C4-2B (cell line): Measurements from ENCODE around the gene DUOXA2.

ENCODE experiments used
- H3K27ac ChIP-seq: fragments of 450-650 bp; 2 replicates; pipeline ENCODE4 v1.5.1; 2017
- ZFX ChIP-seq: fragments of 450-650 bp; IDR thresholded peaks from 2 replicates; pipeline ENCODE4 v1.6.1; 2017
- TF ChIP-seq, protein P1 (sequence below): fragments of 450-650 bp; conservative IDR thresholded peaks from 2 replicates; pipeline ENCODE4 v1.5.1; 2017; ENCODE audit warnings: mild to moderate bottlenecking

DUOXA2 gene

DNA sequence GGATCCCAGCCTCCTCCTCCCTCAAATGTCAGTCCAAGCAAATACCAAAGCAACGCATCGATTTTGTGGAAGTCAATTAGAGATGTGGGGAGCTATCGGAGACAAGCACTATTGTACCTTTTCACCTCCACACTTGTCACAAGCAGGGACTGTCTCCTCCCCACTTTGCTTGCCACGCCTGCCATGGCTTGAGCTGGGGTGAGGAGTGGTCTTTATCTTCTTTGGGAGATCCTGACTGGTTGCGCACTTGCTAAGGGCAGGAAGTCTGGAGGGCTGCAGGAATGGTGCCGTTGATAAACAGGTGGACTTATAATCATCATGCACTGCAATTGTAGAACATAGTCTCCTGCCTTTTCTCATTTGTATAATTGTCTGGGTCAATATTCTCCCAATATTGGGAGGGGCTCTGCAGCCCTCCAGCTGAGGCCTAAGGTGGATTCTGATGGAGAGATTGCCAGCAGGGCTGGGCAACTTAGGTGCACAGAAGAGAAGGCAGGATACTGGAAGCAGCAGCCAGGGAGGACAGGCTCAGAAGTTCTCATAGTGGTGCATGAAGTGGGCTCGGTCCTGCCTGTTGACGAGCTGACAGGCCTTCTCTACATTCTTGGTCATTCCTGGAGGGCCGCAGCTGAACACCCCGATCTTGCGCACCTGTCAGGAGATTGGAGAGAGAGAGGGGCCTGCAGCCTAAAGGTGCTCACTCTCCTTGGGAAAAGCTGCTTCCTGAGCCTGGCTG, 20.3 kb upstream of the DUOXA2 start:
- TF ChIP-seq, protein P1, sequence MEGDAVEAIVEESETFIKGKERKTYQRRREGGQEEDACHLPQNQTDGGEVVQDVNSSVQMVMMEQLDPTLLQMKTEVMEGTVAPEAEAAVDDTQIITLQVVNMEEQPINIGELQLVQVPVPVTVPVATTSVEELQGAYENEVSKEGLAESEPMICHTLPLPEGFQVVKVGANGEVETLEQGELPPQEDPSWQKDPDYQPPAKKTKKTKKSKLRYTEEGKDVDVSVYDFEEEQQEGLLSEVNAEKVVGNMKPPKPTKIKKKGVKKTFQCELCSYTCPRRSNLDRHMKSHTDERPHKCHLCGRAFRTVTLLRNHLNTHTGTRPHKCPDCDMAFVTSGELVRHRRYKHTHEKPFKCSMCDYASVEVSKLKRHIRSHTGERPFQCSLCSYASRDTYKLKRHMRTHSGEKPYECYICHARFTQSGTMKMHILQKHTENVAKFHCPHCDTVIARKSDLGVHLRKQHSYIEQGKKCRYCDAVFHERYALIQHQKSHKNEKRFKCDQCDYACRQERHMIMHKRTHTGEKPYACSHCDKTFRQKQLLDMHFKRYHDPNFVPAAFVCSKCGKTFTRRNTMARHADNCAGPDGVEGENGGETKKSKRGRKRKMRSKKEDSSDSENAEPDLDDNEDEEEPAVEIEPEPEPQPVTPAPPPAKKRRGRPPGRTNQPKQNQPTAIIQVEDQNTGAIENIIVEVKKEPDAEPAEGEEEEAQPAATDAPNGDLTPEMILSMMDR = no peak
- no peak for TF ChIP-seq ZFX
- no peak overlapping the region for H3K27ac ChIP-seq

DNA sequence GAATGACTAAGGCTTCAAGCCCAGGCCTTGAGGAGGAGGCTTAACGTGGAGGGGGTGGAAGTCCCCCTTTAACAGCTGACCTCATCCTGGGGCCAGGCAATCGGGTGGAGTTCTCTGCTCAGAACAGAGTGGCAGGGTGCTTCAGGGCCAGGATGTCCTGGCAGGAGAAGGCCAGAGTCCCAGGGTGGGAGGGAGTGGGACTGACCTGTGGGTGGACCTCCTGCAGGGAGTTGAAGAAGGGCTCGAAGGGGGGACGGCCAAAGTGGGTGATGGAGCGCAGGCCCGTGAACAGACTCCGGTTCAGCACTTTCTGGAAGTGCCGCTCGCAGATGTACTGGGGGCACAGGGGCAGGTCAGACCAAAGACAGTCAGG, 19.8 kb upstream of the DUOXA2 start:
- no peak overlapping the region for H3K27ac ChIP-seq
- TF ChIP-seq, protein P1 = no peak
- no peak for TF ChIP-seq ZFX

DNA sequence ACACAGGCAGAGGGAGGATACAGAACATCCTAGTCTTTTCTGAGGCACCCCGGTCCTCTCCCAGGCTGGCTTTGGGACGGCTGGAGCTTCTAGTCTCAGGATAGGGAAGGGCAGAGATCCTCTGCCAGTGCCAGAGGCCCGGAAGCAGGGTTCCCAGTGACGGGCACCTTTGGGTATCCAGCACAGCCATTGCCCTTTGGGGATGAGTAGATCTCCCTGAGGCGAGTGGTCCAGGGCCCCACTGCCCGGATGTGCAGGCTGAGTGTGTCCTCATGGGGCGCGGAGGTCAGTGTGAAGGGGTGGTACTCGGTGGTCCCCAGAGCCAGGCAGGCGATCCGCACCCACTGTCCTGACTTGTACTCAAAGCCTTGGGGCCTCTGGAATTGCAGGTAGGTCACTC, 18.5 kb upstream of the DUOXA2 start:
- TF ChIP-seq, protein P1 = no peak
- no peak for TF ChIP-seq ZFX
- H3K27ac ChIP-seq = no peak overlapping the region

DNA sequence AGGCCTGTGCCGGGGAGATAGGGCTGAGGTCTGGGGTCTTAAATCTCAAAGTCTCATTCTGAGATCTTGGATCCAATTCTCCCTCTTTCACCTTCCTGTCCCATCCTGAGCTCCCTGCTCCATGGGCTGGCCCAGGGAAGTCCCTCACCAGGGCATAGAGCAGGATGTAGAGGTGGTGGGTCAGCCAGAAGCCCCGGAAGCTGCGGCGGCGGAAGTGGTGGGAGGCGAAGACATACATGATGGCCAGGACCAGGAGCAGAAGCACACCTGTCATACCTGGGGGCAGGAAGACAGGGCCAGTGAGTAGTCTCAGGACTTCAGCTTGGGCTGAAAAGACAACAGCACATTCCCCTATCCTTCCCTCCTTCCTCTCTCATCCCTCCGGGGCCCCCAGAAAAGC, 16.7 kb upstream of the DUOXA2 start:
- H3K27ac ChIP-seq = no peak overlapping the region
- TF ChIP-seq, protein P1 = no peak
- TF ChIP-seq ZFX = no peak

DNA sequence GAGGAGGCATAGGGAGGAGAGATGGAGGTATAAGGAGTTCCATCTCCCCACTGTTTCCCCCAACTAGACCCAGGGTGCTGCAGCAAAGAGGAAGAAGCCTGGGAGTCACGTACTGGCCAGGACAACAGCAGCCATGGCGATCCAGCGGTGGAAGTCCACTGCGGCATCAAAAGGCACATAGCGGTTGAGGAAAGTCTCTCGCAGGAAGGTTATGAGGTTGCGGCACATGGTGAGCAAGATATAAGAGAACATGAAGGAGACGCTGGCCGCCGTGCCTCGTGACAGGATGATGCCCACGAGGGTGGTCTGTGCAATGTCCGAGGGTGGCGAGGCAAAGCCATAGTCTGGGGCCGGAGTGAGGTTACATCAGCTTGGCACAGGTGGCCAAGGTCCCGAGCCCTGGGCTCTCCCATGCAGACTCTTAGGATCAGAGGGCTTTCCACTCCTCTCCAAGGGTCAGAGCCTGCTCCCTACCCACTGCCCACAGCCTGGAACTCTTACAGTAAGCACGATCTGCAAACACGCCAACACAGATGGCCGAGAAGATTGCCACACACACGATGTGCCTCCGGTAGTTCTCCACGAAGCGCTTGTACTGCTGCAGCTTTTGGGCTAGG, 14.5 kb upstream of the DUOXA2 start:
- TF ChIP-seq ZFX = no peak
- TF ChIP-seq, protein P1 = no peak
- H3K27ac ChIP-seq = no peak overlapping the region

DNA sequence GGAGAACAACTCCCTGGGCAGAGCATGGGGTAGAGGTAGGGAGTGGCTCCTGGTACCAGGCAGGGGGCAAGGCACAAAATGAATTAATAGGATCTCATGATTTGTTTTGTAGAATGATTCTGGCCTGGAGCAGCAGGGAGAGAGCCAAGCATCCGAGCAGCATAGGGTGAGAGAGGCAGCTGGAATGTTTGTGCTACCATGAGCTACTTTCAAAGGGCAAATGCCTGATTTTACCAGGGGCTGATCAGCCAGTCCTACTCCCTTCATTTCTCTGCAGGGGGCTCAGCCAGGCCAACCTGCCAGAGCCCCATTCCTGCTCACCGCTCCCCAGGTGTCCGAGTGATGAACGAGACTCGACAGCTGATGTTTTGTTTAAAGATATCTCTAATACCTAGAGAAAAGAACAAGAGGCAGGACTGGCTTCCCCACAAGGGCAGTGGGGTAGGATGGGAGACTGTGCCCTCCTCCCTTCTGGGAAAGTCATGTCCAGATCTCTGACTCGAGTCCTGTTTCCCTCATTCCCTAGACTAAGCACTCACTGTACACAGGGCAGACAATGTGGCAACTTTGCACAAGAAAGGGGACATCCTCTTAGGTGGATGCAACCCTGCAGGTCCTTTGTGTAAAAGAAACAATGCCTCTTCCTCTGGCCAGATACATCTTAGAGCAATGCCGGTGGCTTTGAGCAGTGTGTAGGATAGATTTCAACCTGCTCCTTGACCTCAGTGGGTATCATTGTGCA, 13.1 kb upstream of the DUOXA2 start:
- TF ChIP-seq ZFX = no peak
- TF ChIP-seq, protein P1 = no peak
- no peak overlapping the region for H3K27ac ChIP-seq

DNA sequence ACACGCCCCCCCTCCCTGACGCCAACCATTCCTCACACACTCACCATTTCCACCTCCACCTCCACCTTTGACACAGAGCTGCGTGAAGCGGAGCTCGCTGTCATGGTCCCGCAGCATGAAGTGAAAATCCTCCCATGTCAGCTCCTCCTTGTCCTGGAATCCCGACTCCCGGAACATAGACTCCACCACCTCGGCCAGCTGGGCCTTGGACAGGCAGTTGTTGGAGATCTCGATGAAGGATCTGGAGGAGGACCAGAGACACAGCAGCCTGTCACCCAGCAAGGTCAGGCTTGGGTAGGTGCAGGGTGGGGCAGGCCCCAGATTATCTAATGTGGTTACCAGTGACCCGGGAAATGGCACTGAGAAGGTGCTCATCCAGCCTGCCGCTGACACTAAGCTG, 12.4 kb upstream of the DUOXA2 start:
- no peak for TF ChIP-seq ZFX
- TF ChIP-seq, protein P1 = no peak
- H3K27ac ChIP-seq = no peak overlapping the region
